Endothelial cell of umbilical vein (primary cell): ENCODE results near the gene C1QB. TPM values are rescaled to one million over a fixed set of nuclear protein-coding genes. Genes with fewer than 3 reads are reported as not detected.

ENCODE experiments used
- BruUV-seq: library from RNA; stranded (reverse); fragments of 400-500 nt; replicated peaks from 2 replicates; lab custom pipeline; 2021; lab: Mats Ljungman, UMichigan
- CTCF ChIA-PET: fragments of 300-600, 350-600 bp; sonication (Branson Sonifier 250); formaldehyde crosslinking; loops from one replicate; lab custom pipeline; 2021; ENCODE audit warnings: antibody characterized with exemption, inconsistent platforms; lab: Charles Lee
- POLR2A ChIA-PET: fragments of 300-600, 350-600 bp; sonication (Branson Sonifier 250); formaldehyde crosslinking; loops from one replicate; lab custom pipeline; 2021; ENCODE audit warnings: antibody characterized with exemption, inconsistent platforms; lab: Charles Lee
- DNase-seq: peaks from one replicate; pipeline ENCODE4 v3.0.0-alpha.2; 2011; ENCODE audit warnings: low read depth, low spot score
- FAIRE-seq: peaks from 2 replicates; lab custom pipeline; 2011; peaks lifted over from hg19 to GRCh38; lab: Jason Lieb, UNC
- H2AFZ ChIP-seq: 2 replicates; pipeline ENCODE4 v1.6.0; 2012; ENCODE audit warnings: low read depth, low read length, control low read depth, inconsistent platforms
- H3K27ac ChIP-seq: 2 replicates; pipeline ENCODE4 v1.5.1; 2011; ENCODE audit warnings: low read depth, mild to moderate bottlenecking, control low read depth, low read length, moderate library complexity; ENCODE audit not compliant: insufficient read depth
- H3K27me3 ChIP-seq, 2 experiments: 2 replicates each; pipeline versions ENCODE4 v1.6.0 to v1.6.1; 2011; ENCODE audit warnings: low read length in 2 of 2, mixed read lengths in 1 of 2; ENCODE audit not compliant: control insufficient read depth in 2 of 2, insufficient read depth in 2 of 2
- H3K36me3 ChIP-seq, 2 experiments: 2 replicates in 1 of 2; 3 replicates in 1 of 2; pipeline ENCODE4 v1.5.1; 2011; ENCODE audit warnings: low read length in 2 of 2, mild to moderate bottlenecking in 1 of 2, moderate library complexity in 1 of 2; ENCODE audit not compliant: control insufficient read depth in 2 of 2, insufficient read depth in 2 of 2; ENCODE audit errors: extremely low read depth in 1 of 2
- H3K4me1 ChIP-seq: 3 replicates; pipeline ENCODE4 v1.5.1; 2011; ENCODE audit warnings: mild to moderate bottlenecking, low read length; ENCODE audit not compliant: control insufficient read depth, insufficient read depth; ENCODE audit errors: extremely low read depth
- H3K4me2 ChIP-seq: 2 replicates; pipeline ENCODE4 v1.6.1; 2011; ENCODE audit warnings: low read length, control low read depth, mixed read lengths; ENCODE audit not compliant: insufficient read depth
- H3K4me3 ChIP-seq, 3 experiments: fragments of 200-600 bp in 1 of 3; sonication (generic), shearing (Covaris generic) in 1 of 3; replicated peaks in 1 of 3; 2 replicates each; pipeline ENCODE4 v1.5.1; 2011 to 2016; ENCODE audit warnings: control low read depth in 3 of 3, low read length in 3 of 3, mild to moderate bottlenecking in 2 of 3, inconsistent platforms in 1 of 3, low read depth in 1 of 3, moderate library complexity in 1 of 3; ENCODE audit not compliant: insufficient read depth in 1 of 3
- H3K79me2 ChIP-seq: 2 replicates; pipeline ENCODE4 v1.6.0; 2012; ENCODE audit warnings: low read length, inconsistent platforms; ENCODE audit not compliant: control insufficient read depth, insufficient read depth
- H3K9ac ChIP-seq: replicated peaks from 2 replicates; pipeline ENCODE3; 2011; ENCODE audit warnings: low read length, control low read depth; ENCODE audit not compliant: insufficient read depth; ENCODE audit errors: extremely low read depth
- H3K9me1 ChIP-seq: replicated peaks from 3 replicates; pipeline ENCODE4 v1.6.0; 2011; ENCODE audit warnings: mild to moderate bottlenecking, low read length; ENCODE audit not compliant: control insufficient read depth, insufficient read depth; ENCODE audit errors: extremely low read depth
- H3K9me3 ChIP-seq: replicated peaks from 2 replicates; pipeline ENCODE4 v1.5.1; 2012; ENCODE audit warnings: low read length, inconsistent platforms; ENCODE audit not compliant: control insufficient read depth, insufficient read depth
- H4K20me1 ChIP-seq: replicated peaks from 2 replicates; pipeline ENCODE3; 2011; ENCODE audit warnings: mild to moderate bottlenecking, low read length; ENCODE audit not compliant: control insufficient read depth, insufficient read depth; ENCODE audit errors: extremely low read depth
- EZH2 ChIP-seq: IDR thresholded peaks from 2 replicates; pipeline ENCODE4 v1.6.1; 2012; ENCODE audit warnings: borderline replicate concordance, low read depth, mild to moderate bottlenecking, moderate library complexity, low read length, inconsistent platforms; ENCODE audit not compliant: severe bottlenecking
- FOS ChIP-seq: IDR thresholded peaks from 2 replicates; pipeline ENCODE4 v1.6.1; 2011; ENCODE audit warnings: mild to moderate bottlenecking, low read length, moderate library complexity, borderline replicate concordance; ENCODE audit not compliant: insufficient read depth
- JUN ChIP-seq: IDR thresholded peaks from 2 replicates; pipeline ENCODE4 v1.6.1; 2011; ENCODE audit warnings: borderline replicate concordance, low read depth; ENCODE audit not compliant: insufficient read length, insufficient read depth
- POLR2A ChIP-seq: IDR thresholded peaks from 2 replicates; pipeline ENCODE4 v1.6.1; 2012; ENCODE audit warnings: low read depth, mild to moderate bottlenecking, control low read depth, low read length
- POLR2AphosphoS5 ChIP-seq: IDR thresholded peaks from 2 replicates; pipeline ENCODE4 v1.6.1; 2012; ENCODE audit warnings: low read depth, mild to moderate bottlenecking, control low read depth, low read length, moderate library complexity; ENCODE audit not compliant: insufficient read depth
- dilution Hi-C: fragments of 300-500 bp; cut with MboI; formaldehyde crosslinking; loops from one replicate; pipeline ENCODE4 v1.15.0; 2019; ENCODE audit warnings: low sequenced_read_pairs; ENCODE audit not compliant: extremely low pct_ligation_motif_present
- intact Hi-C: fragments of 100-400 bp; cut with micrococcal nuclease; formaldehyde crosslinking; loops from one replicate; pipeline ENCODE4 v1.10.0; 2022
- polyA plus RNA-seq, 4 experiments: library from polyadenylated mRNA; depleted of rRNA in 3 of 4; stranded (reverse) in 3 of 4; unstranded in 1 of 4; fragments of >200 nt; gene quantifications; 2 replicates each; pipeline versions ENCODE4 v1.2.1 to v1.2.3, GENCODE V29; 2011 to 2012; ENCODE audit warnings: missing spikeins in 1 of 4
- total RNA-seq: library from RNA; stranded (reverse); gene quantifications from 2 replicates; pipeline ENCODE4 v1.2.3, GENCODE V29; 2021
- TF ChIP-seq, protein P1 (sequence below), 2 donors: IDR thresholded peaks; 1 replicate in 1 of 2; 2 replicates in 1 of 2; pipeline ENCODE4 v1.5.1; 2011; ENCODE audit warnings: low read length in 2 of 2, mild to moderate bottlenecking in 2 of 2, moderate library complexity in 2 of 2, control low read depth in 1 of 2, inconsistent platforms in 1 of 2, low read depth in 1 of 2; ENCODE audit not compliant: insufficient read depth in 1 of 2; ENCODE audit errors: extremely low read depth in 1 of 2
- TF ChIP-seq, protein P2 (sequence below): IDR thresholded peaks from 2 replicates; pipeline ENCODE4 v1.6.1; 2011; ENCODE audit not compliant: insufficient read depth, insufficient read length

Gene C1QB
- total and polyA plus RNA-seq, 2 donors (not counting 3 experiments of a cell fraction or from before 2014, with no cell fraction given), result not detected

DNA sequence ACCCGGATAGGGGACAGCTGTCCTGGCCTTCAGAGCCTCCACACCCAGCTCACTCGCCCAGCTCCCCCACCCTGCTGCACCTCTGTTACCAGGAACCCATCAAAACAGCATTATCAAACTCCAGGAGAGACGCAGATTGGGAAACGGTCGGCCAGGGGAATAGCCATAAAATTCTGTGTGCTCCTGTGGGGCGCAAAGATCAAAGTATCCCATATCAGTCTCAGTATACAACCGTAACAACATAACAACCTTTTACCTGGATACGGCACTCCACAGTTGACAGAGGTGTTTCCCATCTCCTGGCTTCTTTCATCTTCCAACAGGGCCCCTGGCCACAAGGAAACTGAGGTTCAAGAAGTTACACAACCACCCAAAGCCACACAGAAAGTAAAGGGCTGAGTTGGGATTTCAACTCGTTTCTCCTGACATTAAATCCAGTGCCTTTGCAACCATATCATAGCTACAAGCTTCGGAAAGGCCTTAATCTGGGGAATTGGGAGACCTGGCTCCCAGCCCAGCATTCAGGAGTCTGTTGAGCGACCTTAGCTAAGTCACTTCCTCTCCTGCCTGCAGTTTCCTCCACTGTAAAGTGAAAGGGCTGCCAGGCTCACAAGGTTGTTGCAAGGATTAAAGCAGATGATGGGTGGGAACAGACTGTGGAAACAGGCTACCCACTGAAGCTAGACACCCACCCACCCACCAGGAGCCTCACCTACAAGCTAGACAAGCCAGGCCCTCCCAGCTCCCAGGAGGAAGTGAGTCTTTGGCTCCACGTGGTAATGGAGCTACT, 49.5 kb downstream of the C1QB start:
- ChIA-PET POLR2A (interaction anchor here (0.6 to 1.2 kb wide), 2 partner anchors 13 to 186 kb away, joined by 3 read pairs; no protein-coding TSS in a partner anchor), CTCF (interaction anchor here (0.7 to 4.3 kb wide), 18 partner anchors 10 to 227 kb away, joined by 3 to 164 read pairs (median 4); no protein-coding TSS in a partner anchor)
- intact Hi-C loops, result no loop called here
- H3K4me2 ChIP-seq, result peak overlapping the region; percentile 52
- H3K79me2 ChIP-seq, result no peaks in the 10 kb centered on the region
- H3K36me3 ChIP-seq, result no peaks in the 10 kb centered on the region
- H3K4me3 ChIP-seq, result no peak overlapping the region
- dilution Hi-C loops, result no loop called here
- H2AFZ ChIP-seq, result peak overlapping the region; percentile 82
- no TSS peak for BruUV-seq
- H3K9ac ChIP-seq, result peak overlapping the region; percentile 34
- DNase-seq (peak; percentile 93), FAIRE-seq (peak; percentile 99)
- peaks cover 14% of the 10 kb centered on the region for H3K4me1 ChIP-seq
- H3K27ac ChIP-seq, result peak overlapping the region; percentile 44
- no peaks in the 10 kb centered on the region for H3K9me3 ChIP-seq
- H4K20me1 ChIP-seq, result no peaks in the 10 kb centered on the region
- no peaks in the 10 kb centered on the region for H3K9me1 ChIP-seq
- no peaks in the 10 kb centered on the region for H3K27me3 ChIP-seq
- TF ChIP-seq POLR2AphosphoS5 (peak; percentile 56), JUN (peak; percentile 14), POLR2A (no peak)

DNA sequence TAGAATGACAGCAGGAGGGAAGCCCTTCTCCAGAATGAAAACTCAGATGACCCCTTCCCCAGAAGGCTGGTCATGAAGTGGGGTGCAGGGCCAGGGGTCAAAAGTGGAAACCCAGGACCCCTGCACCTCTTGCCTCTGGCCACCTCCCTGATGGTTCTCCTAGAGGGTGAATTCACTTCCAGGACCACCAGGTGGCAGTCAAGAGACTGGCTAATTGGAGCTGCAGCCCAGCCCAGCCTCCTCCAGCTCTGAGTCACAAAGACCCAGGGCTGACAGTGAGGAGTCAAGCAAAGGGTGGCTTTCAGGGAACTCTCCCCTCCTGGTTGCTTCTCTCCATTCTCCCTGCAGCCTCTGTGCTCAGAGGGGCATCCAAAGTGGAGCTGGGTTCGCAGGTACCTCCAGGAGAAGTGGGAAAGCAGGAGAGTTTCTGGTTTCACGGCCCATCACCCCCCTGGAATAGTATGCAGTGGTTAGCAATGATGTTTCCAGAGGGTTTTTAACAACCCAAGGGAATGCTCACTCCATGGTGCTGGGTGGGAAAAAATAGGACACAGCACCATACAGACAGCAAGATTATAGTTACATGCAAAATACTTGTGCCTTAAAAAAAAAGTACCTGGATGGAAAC, 51.5 kb downstream of the C1QB start:
- no peak for TF ChIP-seq EZH2
- TF ChIP-seq, protein P1, sequence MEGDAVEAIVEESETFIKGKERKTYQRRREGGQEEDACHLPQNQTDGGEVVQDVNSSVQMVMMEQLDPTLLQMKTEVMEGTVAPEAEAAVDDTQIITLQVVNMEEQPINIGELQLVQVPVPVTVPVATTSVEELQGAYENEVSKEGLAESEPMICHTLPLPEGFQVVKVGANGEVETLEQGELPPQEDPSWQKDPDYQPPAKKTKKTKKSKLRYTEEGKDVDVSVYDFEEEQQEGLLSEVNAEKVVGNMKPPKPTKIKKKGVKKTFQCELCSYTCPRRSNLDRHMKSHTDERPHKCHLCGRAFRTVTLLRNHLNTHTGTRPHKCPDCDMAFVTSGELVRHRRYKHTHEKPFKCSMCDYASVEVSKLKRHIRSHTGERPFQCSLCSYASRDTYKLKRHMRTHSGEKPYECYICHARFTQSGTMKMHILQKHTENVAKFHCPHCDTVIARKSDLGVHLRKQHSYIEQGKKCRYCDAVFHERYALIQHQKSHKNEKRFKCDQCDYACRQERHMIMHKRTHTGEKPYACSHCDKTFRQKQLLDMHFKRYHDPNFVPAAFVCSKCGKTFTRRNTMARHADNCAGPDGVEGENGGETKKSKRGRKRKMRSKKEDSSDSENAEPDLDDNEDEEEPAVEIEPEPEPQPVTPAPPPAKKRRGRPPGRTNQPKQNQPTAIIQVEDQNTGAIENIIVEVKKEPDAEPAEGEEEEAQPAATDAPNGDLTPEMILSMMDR (IDR thresholded peaks at IDR 0.05; ENCODE audit: extremely low read depth in 1 of 2, insufficient read depth in 1 of 2, low read depth in 1 of 2, low read length in 2 of 2), result peak; percentile 88 to 90
- TF ChIP-seq FOS, result peak; percentile 40
- TF ChIP-seq, protein P2, sequence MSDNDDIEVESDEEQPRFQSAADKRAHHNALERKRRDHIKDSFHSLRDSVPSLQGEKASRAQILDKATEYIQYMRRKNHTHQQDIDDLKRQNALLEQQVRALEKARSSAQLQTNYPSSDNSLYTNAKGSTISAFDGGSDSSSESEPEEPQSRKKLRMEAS, result no peak
- Histone ChIP-seq H3K4me1 (peaks cover 14% of the 10 kb centered on the region), H3K4me2 (no peak overlapping the region), H3K9me3 (no peaks in the 10 kb centered on the region), H3K79me2 (no peaks in the 10 kb centered on the region), H3K27ac (no peak overlapping the region), H2AFZ (peak overlapping the region; percentile 38), H3K9ac (no peak overlapping the region), H3K36me3 (no peaks in the 10 kb centered on the region), H3K27me3 (no peaks in the 10 kb centered on the region), H3K4me3 (no peak overlapping the region), H3K9me1 (no peaks in the 10 kb centered on the region), H4K20me1 (no peaks in the 10 kb centered on the region)
- DNase-seq, result peak; percentile 76
- BruUV-seq, result no TSS peak
- intact Hi-C loops (loop anchor here (1.0 to 2.0 kb wide), 4 partner anchors 30 to 185 kb away; no protein-coding TSS in a partner anchor), dilution Hi-C loops (no loop called here)
- peak; percentile 94 for FAIRE-seq
- ChIA-PET POLR2A (no interaction called here), CTCF (interaction anchor here (0.6 to 4.3 kb wide), 79 partner anchors 8 to 261 kb away, joined by 3 to 164 read pairs (median 5); no protein-coding TSS in a partner anchor)
